KOPT-K1 (cell line): ENCODE results near the gene EFHC1.
A peak's percentile ranks its signal among the peaks of the same experiment; 100 is the strongest.
"Not testable (repeated sequence)": the region's sequence is repeated elsewhere in the genome, so short reads cannot be mapped to it uniquely, and the experiment has no call there.

Experiments
- H3K27ac ChIP-seq: fragments of 200-600 bp; sonication (generic); 2 replicates; pipeline ENCODE4 v1.5.1; 2016; ENCODE audit warnings: antibody characterized with exemption, mild to moderate bottlenecking, low read depth, low read length; ENCODE audit not compliant: poor library complexity, severe bottlenecking
- H3K36me3 ChIP-seq: fragments of 200-600 bp; sonication (generic); 2 replicates; pipeline ENCODE4 v1.5.1; 2017; ENCODE audit warnings: antibody characterized with exemption, mild to moderate bottlenecking, low read length, moderate library complexity; ENCODE audit not compliant: insufficient read depth
- H3K9me3 ChIP-seq: fragments of 200-600 bp; sonication (generic); 2 replicates; pipeline ENCODE4 v1.5.1; 2017; ENCODE audit warnings: antibody characterized with exemption, low read length, mild to moderate bottlenecking; ENCODE audit not compliant: insufficient read depth, poor library complexity, severe bottlenecking

Gene EFHC1

GRCh38 chr6:52419809-52420667, at the start of gene EFHC1:
Gene EFHC1 (plus strand): TSS chr6:52420342. CDS start chr6:52420411, 69 bp downstream.
- Histone ChIP-seq H3K27ac (peak within 1 kb of the TSS; percentile 79), H3K36me3 (no peaks in the 10 kb centered on the region), H3K9me3 (no peaks in the 10 kb centered on the region)

- Histone ChIP-seq H3K36me3 (peaks cover 36% of the 10 kb centered on the region), H3K9me3 (peaks cover 8% of the 10 kb centered on the region), H3K27ac (no peak overlapping the region)
These were observed 48.4 kb upstream of the EFHC1 start for GRCh38 chr6:52371656-52372191.

- peaks cover 8% of the 10 kb centered on the region for H3K9me3 ChIP-seq
- H3K27ac ChIP-seq: no peak overlapping the region
- H3K36me3 ChIP-seq: peaks cover 24% of the 10 kb centered on the region
These were observed 46.9 kb upstream of the EFHC1 start for GRCh38 chr6:52373151-52373690.

- Histone ChIP-seq H3K9me3 (peaks cover 8% of the 10 kb centered on the region), H3K27ac (no peak overlapping the region), H3K36me3 (peaks cover 17% of the 10 kb centered on the region)
These were observed 45.9 kb upstream of the EFHC1 start for GRCh38 chr6:52374247-52374646.

GRCh38 chr6:52375780-52376556, 44.2 kb upstream of the EFHC1 start:
- Histone ChIP-seq H3K36me3 (peaks cover 14% of the 10 kb centered on the region), H3K9me3 (peaks cover 8% of the 10 kb centered on the region), H3K27ac (no peak overlapping the region)

- H3K9me3 ChIP-seq: peaks cover 8% of the 10 kb centered on the region
- peaks cover 14% of the 10 kb centered on the region for H3K36me3 ChIP-seq
- H3K27ac ChIP-seq: no peak overlapping the region
These were observed 43.4 kb upstream of the EFHC1 start for GRCh38 chr6:52376763-52377162.

- Histone ChIP-seq H3K9me3 (peaks cover 8% of the 10 kb centered on the region), H3K36me3 (peaks cover 14% of the 10 kb centered on the region), H3K27ac (no peak overlapping the region)
These were observed 42.5 kb upstream of the EFHC1 start for GRCh38 chr6:52377538-52378221.

- no peaks in the 10 kb centered on the region for H3K36me3 ChIP-seq
- no peaks in the 10 kb centered on the region for H3K9me3 ChIP-seq
These were observed 38.9 kb upstream of the EFHC1 start for GRCh38 chr6:52381249-52381648.

GRCh38 chr6:52384145-52384766, 35.9 kb upstream of the EFHC1 start:
- peaks cover 4% of the 10 kb centered on the region for H3K9me3 ChIP-seq
- H3K36me3 ChIP-seq: no peaks in the 10 kb centered on the region
- H3K27ac ChIP-seq: no peak overlapping the region

More at GRCh38 chr6:52381249-52381648, 38.9 kb upstream of the EFHC1 start:
- no peak overlapping the region for H3K27ac ChIP-seq

GRCh38 chr6:52385074-52385473, 35.1 kb upstream of the EFHC1 start:
- Histone ChIP-seq H3K27ac (no peak overlapping the region), H3K9me3 (peaks cover 4% of the 10 kb centered on the region)

GRCh38 chr6:52388119-52388518, 32.0 kb upstream of the EFHC1 start:
- H3K36me3 ChIP-seq: not testable (repeated sequence)
- H3K27ac ChIP-seq: peak overlapping the region; percentile 87

More at GRCh38 chr6:52385074-52385473, 35.1 kb upstream of the EFHC1 start:
- H3K36me3 ChIP-seq: no peaks in the 10 kb centered on the region

GRCh38 chr6:52388790-52389189, 31.4 kb upstream of the EFHC1 start:
- Histone ChIP-seq H3K9me3 (peaks cover 4% of the 10 kb centered on the region), H3K27ac (peak overlapping the region; percentile 87), H3K36me3 (no peaks in the 10 kb centered on the region)

More at GRCh38 chr6:52388119-52388518, 32.0 kb upstream of the EFHC1 start:
- not testable (repeated sequence) for H3K9me3 ChIP-seq

GRCh38 chr6:52389264-52389625, 30.9 kb upstream of the EFHC1 start:
- Histone ChIP-seq H3K27ac (peak overlapping the region; percentile 87), H3K9me3 (peaks cover 4% of the 10 kb centered on the region)

GRCh38 chr6:52389626-52390360, 30.3 kb upstream of the EFHC1 start:
- H3K9me3 ChIP-seq: peaks cover 4% of the 10 kb centered on the region
- H3K36me3 ChIP-seq: no peaks in the 10 kb centered on the region
- peak overlapping the region; percentile 87 for H3K27ac ChIP-seq

More at GRCh38 chr6:52389264-52389625, 30.9 kb upstream of the EFHC1 start:
- no peaks in the 10 kb centered on the region for H3K36me3 ChIP-seq
